K562 (cell line): ENCODE measurements around the gene EVI2B. TPM values are rescaled to one million over a fixed set of nuclear protein-coding genes. Genes with fewer than 3 reads are reported as not detected.

Experiments
- CC2D1A ChIP-seq: fragments of 450-650 bp; IDR thresholded peaks from 2 replicates; pipeline ENCODE4 v1.6.1; 2017; ENCODE audit warnings: mild to moderate bottlenecking
- DACH1 ChIP-seq: fragments of 450-650 bp; IDR thresholded peaks from 2 replicates; pipeline ENCODE4 v1.6.1; 2018; ENCODE audit not compliant: partially characterized antibody
- E2F1 ChIP-seq: sonication (generic); formaldehyde crosslinking; IDR thresholded peaks from 2 replicates; pipeline ENCODE4 v1.8.1; 2023; ENCODE audit warnings: mild to moderate bottlenecking, missing genetic modification reagents, moderate library complexity
- NCOR1 ChIP-seq: fragments of 450-650 bp; IDR thresholded peaks from 2 replicates; pipeline ENCODE4 v1.6.1; 2016; ENCODE audit warnings: mild to moderate bottlenecking, moderate library complexity
- PRDM10 ChIP-seq: fragments of 450-650 bp; IDR thresholded peaks from 2 replicates; pipeline ENCODE4 v1.6.1; 2018; ENCODE audit not compliant: partially characterized antibody
- RCOR1 ChIP-seq, 2 experiments: IDR thresholded peaks; 2 replicates each; pipeline ENCODE4 v1.6.1; 2012; ENCODE audit warnings: low read depth in 2 of 2, low read length in 2 of 2, borderline replicate concordance in 1 of 2, improper control_type of control experiment in 1 of 2
- SMARCE1 ChIP-seq: fragments of 450-650 bp; IDR thresholded peaks from 2 replicates; pipeline ENCODE4 v1.7.1; 2016; ENCODE audit warnings: mild to moderate bottlenecking
- SPI1 ChIP-seq: IDR thresholded peaks from 2 replicates; pipeline ENCODE4 v1.6.1; 2011; ENCODE audit warnings: low read depth, low read length, control low read depth, borderline replicate concordance
- TRIM24 ChIP-seq, 2 experiments: fragments of 450-650 bp; IDR thresholded peaks; 2 replicates each; pipeline ENCODE4 v1.6.1; 2016
- ZNF280A ChIP-seq: fragments of 450-650 bp; IDR thresholded peaks from 2 replicates; pipeline ENCODE4 v1.6.1; 2018; ENCODE audit warnings: mild to moderate bottlenecking, low read depth; ENCODE audit not compliant: partially characterized antibody
- ZNF511 ChIP-seq: sonication (generic); formaldehyde crosslinking; IDR thresholded peaks from 2 replicates; pipeline ENCODE4 v1.8.0; 2022; ENCODE audit warnings: mild to moderate bottlenecking, missing genetic modification reagents
- polyA plus RNA-seq, 8 experiments: library from polyadenylated mRNA; depleted of rRNA in 4 of 8; stranded (reverse) in 5 of 8; unstranded in 3 of 8; fragments of >200 nt; fragmentation: Nextera tagmentation in 2 of 8; fragmentation: Illumina TruSeq in 1 of 8; extraction: Ambion mirVana in 2 of 8; extraction: Trizol in 1 of 8; gene quantifications; 2 replicates each; pipeline versions ENCODE4 v1.2.1 to v1.2.3, GENCODE V29; 2011 to 2014; ENCODE audit warnings: inconsistent platforms in 1 of 8, missing spikeins in 1 of 8
- total RNA-seq, 7 experiments: library from RNA; depleted of rRNA in 6 of 7; stranded (reverse); fragments of >200 nt in 6 of 7; fragmentation: Illumina TruSeq in 2 of 7; extraction: Trizol in 2 of 7; gene quantifications; 2 replicates each; pipeline versions ENCODE4 v1.2.1 to v1.2.3, GENCODE V29; 2011 to 2021; ENCODE audit warnings: low replicate concordance in 1 of 7

EVI2B gene
- total and polyA plus RNA-seq, 9 of the 15 experiments (the other 6 are each of a cell fraction or from before 2014, with no cell fraction given) = 0.54 to 8.0 (median 2.5) TPM

- TF ChIP-seq PRDM10 = peak; percentile 29
- no peak for TF ChIP-seq ZNF280A
- 0 out of 2 replicates have a peak, but pooled peaks have one; percentile 16 for TF ChIP-seq CC2D1A
- peak in 1 of 2 experiments; percentile 63; a peak in 1 of 4 replicates for TF ChIP-seq RCOR1 (IDR thresholded peaks at IDR 0.05; ENCODE audit: borderline replicate concordance in 1 of 2, low read depth in 2 of 2, low read length in 2 of 2)
- no peak for TF ChIP-seq E2F1 (CRISPR knock-in tag)
- peak; percentile 75 for TF ChIP-seq NCOR1
- no peak for TF ChIP-seq DACH1
- TF ChIP-seq TRIM24 (IDR thresholded peaks at IDR 0.05) = peak in 1 of 2 experiments; percentile 47; a peak in 1 of 4 replicates
- peak; percentile 68; the same call in 1 of the 2 replicates for TF ChIP-seq SMARCE1
- no peak for TF ChIP-seq ZNF511 (CRISPR knock-in tag)
- peak; percentile 73 for TF ChIP-seq SPI1
- TF ChIP-seq, all 486 proteins: peak for 36
Measured at GRCh38 chr17:31308372-31309334, 5.2 kb downstream of the EVI2B start (continued).
